NCI-H1092 treated with DMSO at 0.1 percent for 48 hours (cell line): Measurements from ENCODE around the gene LPP.

Experiments used
- DNase-seq: peaks from one replicate; lab custom pipeline; 2025; lab: John Stamatoyannopoulos, UW

The LPP gene

GRCh38 chr3:188220097-188220788, 66.3 kb downstream of the LPP start:
- DNase-seq, result no peak

- DNase-seq, result no peak
These were observed 67.2 kb downstream of the LPP start for GRCh38 chr3:188220988-188221818.

GRCh38 chr3:188223936-188224335, 70.0 kb downstream of the LPP start:
- no peak for DNase-seq

GRCh38 chr3:188227442-188227841, 73.5 kb downstream of the LPP start:
- DNase-seq, result no peak

GRCh38 chr3:188229177-188229576, 75.2 kb downstream of the LPP start:
- no peak for DNase-seq

GRCh38 chr3:188229726-188230125, 75.8 kb downstream of the LPP start:
- DNase-seq, result no peak

- no peak for DNase-seq
These were observed 77.0 kb downstream of the LPP start for GRCh38 chr3:188230962-188231361.

GRCh38 chr3:188231456-188231855, 77.5 kb downstream of the LPP start:
- DNase-seq, result no peak

- DNase-seq, result no peak
These were observed 78.7 kb downstream of the LPP start for GRCh38 chr3:188232656-188233055.

GRCh38 chr3:188233320-188233719, 79.4 kb downstream of the LPP start:
- no peak for DNase-seq

- DNase-seq, result no peak
These were observed 80.2 kb downstream of the LPP start for GRCh38 chr3:188234132-188234531.

- no peak for DNase-seq
These were observed 82.3 kb downstream of the LPP start for GRCh38 chr3:188236271-188236670.

GRCh38 chr3:188239035-188239434, 85.1 kb downstream of the LPP start:
- DNase-seq, result no peak

- no peak for DNase-seq
These were observed 85.6 kb downstream of the LPP start for GRCh38 chr3:188239577-188239976.

- no peak for DNase-seq
These were observed 86.4 kb downstream of the LPP start for GRCh38 chr3:188240189-188240981.

- no peak for DNase-seq
These were observed 87.1 kb downstream of the LPP start for GRCh38 chr3:188241072-188241471.

- DNase-seq, result no peak
These were observed 87.9 kb downstream of the LPP start for GRCh38 chr3:188241883-188242282.

- DNase-seq, result no peak
These were observed 88.6 kb downstream of the LPP start for GRCh38 chr3:188242436-188243123.

- DNase-seq, result no peak
These were observed 89.3 kb downstream of the LPP start for GRCh38 chr3:188243124-188243795.

- no peak for DNase-seq
These were observed 90.5 kb downstream of the LPP start for GRCh38 chr3:188244395-188244861.

- DNase-seq, result no peak
These were observed 92.9 kb downstream of the LPP start for GRCh38 chr3:188246905-188247304.
